Measurements from ENCODE around the gene CD28.

The CD28 gene

DNA sequence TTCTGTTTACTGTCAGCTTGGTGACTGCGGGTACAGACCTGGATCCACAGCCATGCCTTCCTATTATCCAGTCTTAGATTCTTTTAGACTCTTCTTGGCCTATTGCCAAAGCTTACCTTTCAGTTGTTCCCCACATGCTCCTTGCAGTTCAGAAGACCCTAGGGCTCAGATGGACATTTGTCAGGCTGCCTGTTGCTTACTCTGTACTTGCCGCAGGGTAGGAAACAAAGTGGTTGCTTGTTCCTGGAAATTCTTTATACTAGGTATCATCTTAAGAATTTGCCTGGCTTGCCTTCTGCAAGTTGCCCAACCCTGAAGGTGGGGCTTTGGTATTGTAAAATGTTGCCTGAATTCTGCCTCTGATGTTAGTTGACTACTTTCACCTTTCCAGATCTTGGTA lies 24.4 kb downstream of the CD28 start:
- H3K27ac ChIP-seq (ENCODE audit: low read length), result no peak overlapping the region
- WGBS (ENCODE audit: insufficient coverage, insufficient read length), result no CpG with 5 or more reads among the region's 2 CpGs
- no peaks in the 10 kb centered on the region for H3K36me3 ChIP-seq (ENCODE audit: control insufficient read depth, insufficient read depth, low read length)
- H3K4me1 ChIP-seq (ENCODE audit: control insufficient read depth, insufficient read depth, low read length), result peaks cover 4% of the 10 kb centered on the region; the same call in 1 of the 2 replicates
- H3K27me3 ChIP-seq (ENCODE audit: control insufficient read depth, insufficient read depth, low read length), result no peaks in the 10 kb centered on the region
- no peaks in the 10 kb centered on the region for H3K9me3 ChIP-seq (ENCODE audit: control insufficient read depth, insufficient read depth, low read length)
- H3K4me3 ChIP-seq (ENCODE audit: low read length), result no peak overlapping the region
- no peak for DNase-seq (ENCODE audit: low read depth, low spot score)

- no peaks in the 10 kb centered on the region for H3K9me3 ChIP-seq (ENCODE audit: control insufficient read depth, insufficient read depth, low read length)
- no peaks in the 10 kb centered on the region for H3K36me3 ChIP-seq (ENCODE audit: control insufficient read depth, insufficient read depth, low read length)
- peaks cover 4% of the 10 kb centered on the region; the same call in 1 of the 2 replicates for H3K4me1 ChIP-seq (ENCODE audit: control insufficient read depth, insufficient read depth, low read length)
- no peaks in the 10 kb centered on the region for H3K27me3 ChIP-seq (ENCODE audit: control insufficient read depth, insufficient read depth, low read length)
- no peak for DNase-seq (ENCODE audit: low read depth, low spot score)
- H3K27ac ChIP-seq (ENCODE audit: low read length), result no peak overlapping the region
- WGBS (ENCODE audit: insufficient coverage, insufficient read length), result no CpG with 5 or more reads among the region's 6 CpGs
- H3K4me3 ChIP-seq (ENCODE audit: low read length), result no peak overlapping the region
Observed at GRCh38 chr2:203732092-203732952, 25.9 kb downstream of the CD28 start.

DNA sequence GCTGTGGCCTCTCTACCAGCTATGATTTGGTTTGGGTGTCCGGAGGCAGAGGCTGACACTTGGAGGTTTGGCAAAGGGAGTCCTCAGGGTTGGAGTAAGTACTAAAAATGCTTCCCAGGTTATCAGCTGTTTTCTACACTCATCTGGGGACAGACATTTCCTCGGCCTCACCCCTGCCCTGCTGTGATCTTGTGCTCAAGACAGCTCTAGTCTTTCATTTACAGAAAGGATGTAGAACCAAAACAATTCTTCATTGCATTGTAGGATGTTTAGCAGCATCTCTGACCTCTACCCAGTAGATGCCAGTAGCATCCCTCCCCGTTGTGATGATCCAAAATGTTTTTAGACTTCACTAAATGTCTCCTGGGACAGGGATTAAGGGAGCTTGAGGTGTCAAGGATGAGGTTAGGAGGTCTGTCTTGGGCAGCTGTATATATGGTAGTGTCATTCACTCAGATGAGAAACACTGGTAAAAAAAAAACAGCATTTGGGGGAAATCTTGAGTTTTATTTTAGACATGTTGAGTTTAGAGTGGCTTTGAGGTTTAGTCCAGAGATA lies 26.6 kb downstream of the CD28 start:
- no peaks in the 10 kb centered on the region for H3K36me3 ChIP-seq (ENCODE audit: control insufficient read depth, insufficient read depth, low read length)
- WGBS (ENCODE audit: insufficient coverage, insufficient read length), result no CpG with 5 or more reads among the region's 3 CpGs
- H3K9me3 ChIP-seq (ENCODE audit: control insufficient read depth, insufficient read depth, low read length), result no peaks in the 10 kb centered on the region
- H3K4me1 ChIP-seq (ENCODE audit: control insufficient read depth, insufficient read depth, low read length), result peaks cover 4% of the 10 kb centered on the region; the same call in 1 of the 2 replicates
- no peak overlapping the region for H3K4me3 ChIP-seq (ENCODE audit: low read length)
- no peak for DNase-seq (ENCODE audit: low read depth, low spot score)
- H3K27me3 ChIP-seq (ENCODE audit: control insufficient read depth, insufficient read depth, low read length), result no peaks in the 10 kb centered on the region
- H3K27ac ChIP-seq (ENCODE audit: low read length), result no peak overlapping the region

DNA sequence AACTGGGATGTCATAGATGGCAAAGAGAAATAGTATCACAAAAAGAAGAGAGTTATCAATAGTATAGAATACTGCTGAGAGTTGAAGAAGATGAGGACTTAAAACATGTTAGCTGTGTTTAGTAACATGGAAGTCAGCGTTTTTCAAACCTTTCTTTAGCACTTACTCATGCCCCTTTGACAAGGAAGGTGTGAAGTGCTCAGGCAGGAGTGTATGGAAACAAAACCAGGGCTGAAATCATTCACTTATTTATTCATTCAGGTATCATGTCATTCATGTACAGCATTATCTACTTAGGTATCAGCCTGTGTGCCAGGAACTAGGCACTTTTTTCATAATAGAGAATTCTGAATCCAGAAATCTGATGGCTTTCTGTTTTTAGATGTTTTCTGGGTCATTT lies 27.2 kb downstream of the CD28 start:
- Histone ChIP-seq H3K4me1 (ENCODE audit: control insufficient read depth, insufficient read depth, low read length) (peaks cover 4% of the 10 kb centered on the region; the same call in 1 of the 2 replicates), H3K9me3 (ENCODE audit: control insufficient read depth, insufficient read depth, low read length) (no peaks in the 10 kb centered on the region), H3K4me3 (ENCODE audit: low read length) (no peak overlapping the region), H3K27ac (ENCODE audit: low read length) (no peak overlapping the region), H3K27me3 (ENCODE audit: control insufficient read depth, insufficient read depth, low read length) (no peaks in the 10 kb centered on the region), H3K36me3 (ENCODE audit: control insufficient read depth, insufficient read depth, low read length) (no peaks in the 10 kb centered on the region)
- no peak for DNase-seq (ENCODE audit: low read depth, low spot score)
- no CpG with 5 or more reads among the region's 1 CpG for WGBS (ENCODE audit: insufficient coverage, insufficient read length)

DNA sequence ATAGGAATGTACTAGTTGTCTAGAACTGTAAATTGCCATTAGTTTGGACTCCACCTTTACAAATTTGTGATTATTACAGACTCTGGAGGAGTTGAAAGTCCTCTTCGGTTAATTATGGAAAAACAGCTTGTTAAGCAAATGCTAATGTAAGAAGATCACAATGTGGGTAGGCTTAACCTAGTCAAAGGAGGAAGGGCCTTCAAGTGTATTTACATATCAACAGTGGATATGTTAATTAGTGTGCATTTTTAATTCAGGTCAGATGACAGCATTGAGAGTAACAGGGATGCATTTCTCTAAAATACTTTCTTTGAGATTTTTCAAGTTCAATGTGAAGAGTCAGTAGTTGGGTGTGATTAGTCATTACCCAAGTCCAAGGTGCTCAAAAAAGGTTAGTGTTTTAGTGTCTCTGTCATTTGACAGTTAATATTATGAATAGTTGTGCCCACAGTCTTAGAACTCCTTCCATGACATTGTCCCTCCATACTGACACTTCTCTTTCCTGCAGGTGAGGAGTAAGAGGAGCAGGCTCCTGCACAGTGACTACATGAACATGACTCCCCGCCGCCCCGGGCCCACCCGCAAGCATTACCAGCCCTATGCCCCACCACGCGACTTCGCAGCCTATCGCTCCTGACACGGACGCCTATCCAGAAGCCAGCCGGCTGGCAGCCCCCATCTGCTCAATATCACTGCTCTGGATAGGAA lies 28.0 kb downstream of the CD28 start:
- H3K27ac ChIP-seq (ENCODE audit: low read length), result no peak overlapping the region
- H3K4me1 ChIP-seq (ENCODE audit: control insufficient read depth, insufficient read depth, low read length), result peaks cover 4% of the 10 kb centered on the region; the same call in 1 of the 2 replicates
- H3K9me3 ChIP-seq (ENCODE audit: control insufficient read depth, insufficient read depth, low read length), result no peaks in the 10 kb centered on the region
- DNase-seq (ENCODE audit: low read depth, low spot score), result no peak
- WGBS (ENCODE audit: insufficient coverage, insufficient read length), result no CpG with 5 or more reads among the region's 12 CpGs
- no peaks in the 10 kb centered on the region for H3K36me3 ChIP-seq (ENCODE audit: control insufficient read depth, insufficient read depth, low read length)
- H3K4me3 ChIP-seq (ENCODE audit: low read length), result no peak overlapping the region
- no peaks in the 10 kb centered on the region for H3K27me3 ChIP-seq (ENCODE audit: control insufficient read depth, insufficient read depth, low read length)

DNA sequence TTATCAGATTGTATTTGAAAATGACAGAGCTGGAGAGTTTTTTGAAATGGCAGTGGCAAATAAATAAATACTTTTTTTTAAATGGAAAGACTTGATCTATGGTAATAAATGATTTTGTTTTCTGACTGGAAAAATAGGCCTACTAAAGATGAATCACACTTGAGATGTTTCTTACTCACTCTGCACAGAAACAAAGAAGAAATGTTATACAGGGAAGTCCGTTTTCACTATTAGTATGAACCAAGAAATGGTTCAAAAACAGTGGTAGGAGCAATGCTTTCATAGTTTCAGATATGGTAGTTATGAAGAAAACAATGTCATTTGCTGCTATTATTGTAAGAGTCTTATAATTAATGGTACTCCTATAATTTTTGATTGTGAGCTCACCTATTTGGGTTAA lies 30.9 kb downstream of the CD28 start:
- no peak for DNase-seq (ENCODE audit: low read depth, low spot score)
- no peak overlapping the region for H3K27ac ChIP-seq (ENCODE audit: low read length)

DNA sequence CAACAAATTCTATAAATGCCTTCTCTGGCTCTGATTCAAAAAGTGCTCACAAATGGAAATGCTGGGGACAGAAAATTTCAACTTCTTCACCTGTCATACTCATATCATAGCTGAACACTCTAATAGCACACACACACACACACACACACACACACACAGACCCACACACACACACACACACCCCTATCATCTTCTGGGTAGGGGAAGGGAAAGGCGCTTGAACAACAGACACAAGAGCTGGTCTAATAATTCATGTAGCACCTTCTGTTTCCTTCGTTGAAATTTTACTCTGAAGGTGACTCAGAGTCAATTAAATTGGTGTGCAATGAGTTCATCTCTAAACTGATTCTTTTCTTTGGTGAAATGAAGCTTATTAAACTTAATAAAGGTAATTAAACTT lies 32.9 kb downstream of the CD28 start:
- no peak for DNase-seq (ENCODE audit: low read depth, low spot score)
- no peaks in the 10 kb centered on the region for H3K27me3 ChIP-seq (ENCODE audit: control insufficient read depth, insufficient read depth, low read length)
- no peak overlapping the region for H3K27ac ChIP-seq (ENCODE audit: low read length)
- H3K36me3 ChIP-seq (ENCODE audit: control insufficient read depth, insufficient read depth, low read length), result no peaks in the 10 kb centered on the region
- H3K4me3 ChIP-seq (ENCODE audit: low read length), result no peak overlapping the region
- peaks cover 4% of the 10 kb centered on the region; the same call in 1 of the 2 replicates for H3K4me1 ChIP-seq (ENCODE audit: control insufficient read depth, insufficient read depth, low read length)
- no peaks in the 10 kb centered on the region for H3K9me3 ChIP-seq (ENCODE audit: control insufficient read depth, insufficient read depth, low read length)
- no CpG with 5 or more reads among the region's 2 CpGs for WGBS (ENCODE audit: insufficient coverage, insufficient read length)

More for the DNA sequence above, 30.9 kb downstream of the CD28 start:
- no CpG with 5 or more reads among the region's 1 CpG for WGBS (ENCODE audit: insufficient coverage, insufficient read length)
- Histone ChIP-seq H3K27me3 (ENCODE audit: control insufficient read depth, insufficient read depth, low read length) (no peaks in the 10 kb centered on the region), H3K4me3 (ENCODE audit: low read length) (no peak overlapping the region), H3K9me3 (ENCODE audit: control insufficient read depth, insufficient read depth, low read length) (no peaks in the 10 kb centered on the region), H3K4me1 (ENCODE audit: control insufficient read depth, insufficient read depth, low read length) (peaks cover 4% of the 10 kb centered on the region; the same call in 1 of the 2 replicates), H3K36me3 (ENCODE audit: control insufficient read depth, insufficient read depth, low read length) (no peaks in the 10 kb centered on the region)

DNA sequence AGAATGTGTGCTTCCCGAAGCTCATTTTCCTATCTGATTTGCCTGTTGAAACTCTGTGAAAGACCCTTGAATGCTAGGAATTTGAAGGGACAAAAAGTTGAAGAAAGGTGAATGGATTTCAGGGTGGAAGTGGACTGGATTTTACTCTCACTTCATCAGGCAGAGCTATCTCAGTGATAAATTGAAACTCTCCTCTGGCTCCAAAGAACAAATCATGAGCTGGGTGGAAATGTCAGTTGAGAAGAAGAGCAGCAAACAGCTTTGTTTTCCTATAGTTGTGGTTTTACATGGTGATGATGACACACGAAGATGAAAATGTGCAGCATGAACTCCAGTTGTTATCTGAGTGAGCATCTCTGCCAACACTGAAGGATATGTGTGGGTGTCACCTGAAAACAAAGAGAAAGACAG lies 34.4 kb downstream of the CD28 start:
- H3K4me3 ChIP-seq (ENCODE audit: low read length), result no peak overlapping the region
- no peak overlapping the region for H3K27ac ChIP-seq (ENCODE audit: low read length)
- no CpG with 5 or more reads among the region's 2 CpGs for WGBS (ENCODE audit: insufficient coverage, insufficient read length)
- no peaks in the 10 kb centered on the region for H3K36me3 ChIP-seq (ENCODE audit: control insufficient read depth, insufficient read depth, low read length)
- H3K27me3 ChIP-seq (ENCODE audit: control insufficient read depth, insufficient read depth, low read length), result no peaks in the 10 kb centered on the region
- no peaks in the 10 kb centered on the region for H3K9me3 ChIP-seq (ENCODE audit: control insufficient read depth, insufficient read depth, low read length)
- no peak for DNase-seq (ENCODE audit: low read depth, low spot score)
- H3K4me1 ChIP-seq (ENCODE audit: control insufficient read depth, insufficient read depth, low read length), result no peaks in the 10 kb centered on the region

GRCh38 chr2:203741566-203741965 lies 35.1 kb downstream of the CD28 start:
- Histone ChIP-seq H3K27ac (ENCODE audit: low read length) (no peak overlapping the region), H3K4me1 (ENCODE audit: control insufficient read depth, insufficient read depth, low read length) (no peaks in the 10 kb centered on the region), H3K9me3 (ENCODE audit: control insufficient read depth, insufficient read depth, low read length) (no peaks in the 10 kb centered on the region), H3K36me3 (ENCODE audit: control insufficient read depth, insufficient read depth, low read length) (no peaks in the 10 kb centered on the region), H3K4me3 (ENCODE audit: low read length) (no peak overlapping the region), H3K27me3 (ENCODE audit: control insufficient read depth, insufficient read depth, low read length) (no peaks in the 10 kb centered on the region)
- WGBS (ENCODE audit: insufficient coverage, insufficient read length), result no CpG with 5 or more reads among the region's 1 CpG
- no peak for DNase-seq (ENCODE audit: low read depth, low spot score)

GRCh38 chr2:203743441-203743981 lies 37.1 kb downstream of the CD28 start:
- H3K4me1 ChIP-seq (ENCODE audit: control insufficient read depth, insufficient read depth, low read length), result no peaks in the 10 kb centered on the region
- H3K9me3 ChIP-seq (ENCODE audit: control insufficient read depth, insufficient read depth, low read length), result no peaks in the 10 kb centered on the region
- H3K36me3 ChIP-seq (ENCODE audit: control insufficient read depth, insufficient read depth, low read length), result no peaks in the 10 kb centered on the region
- H3K4me3 ChIP-seq (ENCODE audit: low read length), result no peak overlapping the region
- no peak overlapping the region for H3K27ac ChIP-seq (ENCODE audit: low read length)
- DNase-seq (ENCODE audit: low read depth, low spot score), result no peak
- WGBS (ENCODE audit: insufficient coverage, insufficient read length), result no CpG with 5 or more reads among the region's 2 CpGs
- no peaks in the 10 kb centered on the region for H3K27me3 ChIP-seq (ENCODE audit: control insufficient read depth, insufficient read depth, low read length)

Data from iPS DF 6.9 (cell line).